Ramos (cell line): ENCODE results near the gene OR7E24.
"Not testable (repeated sequence)": the region's sequence is repeated elsewhere in the genome, so short reads cannot be mapped to it uniquely, and the experiment has no call there.

Experiments
- in situ Hi-C: fragments of 300-500 bp; cut with MboI; formaldehyde crosslinking; loops from one replicate; pipeline ENCODE4 v1.14.3; 2022; ENCODE audit warnings: low sequenced_read_pairs; ENCODE audit not compliant: unreplicated experiment

OR7E24 gene

DNA sequence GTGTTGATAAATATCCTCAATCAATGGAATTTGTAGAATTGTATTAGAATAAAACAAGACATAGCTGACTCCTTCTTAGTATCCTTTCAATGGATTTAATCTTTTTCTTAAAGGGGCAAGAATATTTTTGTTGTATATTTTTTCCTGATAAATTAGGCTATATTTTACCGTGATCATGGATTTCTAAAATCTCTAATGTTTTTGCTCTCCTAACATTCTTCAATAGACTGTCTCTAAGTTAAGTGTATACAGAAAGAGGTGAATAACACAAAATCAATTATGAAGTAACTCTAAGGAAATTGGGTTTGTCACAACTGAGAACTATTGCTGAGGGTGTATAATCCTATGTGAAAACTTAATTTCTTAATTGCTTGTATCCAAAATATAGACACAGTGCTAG, at the start of gene OR7E24:
Gene OR7E24, plus strand, starts transcription at position 301 of the 400 bp plus-strand sequence. CDS start 114 bp downstream, outside the sequence.
- in situ Hi-C loops, result no loop called here

DNA sequence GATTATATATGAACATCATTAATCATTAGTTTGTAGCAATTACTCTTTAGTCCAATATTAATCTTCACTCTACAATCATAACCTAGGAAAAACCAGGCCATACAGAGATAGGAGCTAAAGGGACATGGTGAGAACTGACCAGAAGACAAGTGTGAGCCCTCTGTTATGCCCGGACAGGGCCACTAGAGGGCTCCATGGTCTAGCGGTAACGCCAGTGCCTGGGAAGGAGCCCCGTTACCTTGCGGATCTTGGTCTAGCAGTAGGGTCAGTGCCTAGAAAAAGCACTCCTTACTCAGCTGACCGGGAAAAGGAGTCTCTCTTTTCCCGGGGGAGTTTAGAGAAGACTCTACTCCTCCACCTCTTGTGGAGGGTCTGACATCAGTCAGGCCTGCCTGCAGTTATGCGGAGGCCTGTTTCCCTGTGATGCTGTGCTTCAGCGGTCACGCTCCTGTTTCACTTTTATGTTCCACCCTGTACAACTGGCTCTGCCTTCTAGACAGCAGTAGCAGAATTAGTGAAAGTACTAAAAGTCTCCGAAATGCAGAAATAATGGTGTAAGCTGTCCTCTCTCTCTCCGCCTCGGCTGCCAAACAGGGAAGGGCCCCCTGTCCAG, 45.1 kb upstream of the OR7E24 start:
- in situ Hi-C loops, result no loop called here

DNA sequence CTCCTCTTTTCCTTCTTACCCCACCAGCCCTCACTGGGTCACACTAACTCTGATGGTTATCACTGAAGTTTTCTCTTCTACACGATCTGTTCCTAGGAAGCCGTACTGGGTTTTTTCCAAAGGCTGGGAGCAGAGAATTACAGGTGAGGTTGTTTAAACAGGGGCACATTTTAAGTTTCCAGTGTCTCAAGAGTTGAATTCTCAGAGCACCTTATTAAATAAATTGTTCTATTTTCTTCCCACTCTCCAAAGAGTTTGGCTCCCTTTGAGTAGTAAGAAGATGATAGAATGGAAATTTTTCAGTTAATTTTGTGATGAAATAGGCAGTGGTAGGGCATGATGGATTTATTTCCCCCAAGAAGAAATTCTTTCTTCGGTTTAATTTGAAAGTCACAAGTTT, 31.2 kb upstream of the OR7E24 start, which contains the start of gene OR7D4:
Gene OR7D4, minus strand, starts transcription at position 101 of the 400 bp plus-strand sequence. CDS start 4,752 bp downstream, outside the sequence.
- in situ Hi-C loops, result no loop called here

DNA sequence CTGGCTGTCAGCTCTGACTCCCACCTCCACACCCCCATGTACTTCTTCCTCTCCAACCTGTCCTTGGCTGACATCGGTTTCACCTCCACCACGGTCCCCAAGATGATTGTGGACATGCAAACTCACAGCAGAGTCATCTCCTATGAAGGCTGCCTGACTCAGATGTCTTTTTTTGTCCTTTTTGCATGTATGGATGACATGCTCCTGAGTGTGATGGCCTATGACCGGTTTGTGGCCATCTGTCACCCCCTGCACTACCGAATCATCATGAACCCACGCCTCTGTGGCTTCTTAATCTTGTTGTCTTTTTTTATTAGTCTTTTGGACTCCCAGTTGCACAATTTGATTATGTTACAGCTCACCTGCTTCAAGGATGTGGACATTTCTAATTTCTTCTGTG, 506 bp downstream of the OR7E24 start:
- in situ Hi-C loops, result no loop called here

DNA sequence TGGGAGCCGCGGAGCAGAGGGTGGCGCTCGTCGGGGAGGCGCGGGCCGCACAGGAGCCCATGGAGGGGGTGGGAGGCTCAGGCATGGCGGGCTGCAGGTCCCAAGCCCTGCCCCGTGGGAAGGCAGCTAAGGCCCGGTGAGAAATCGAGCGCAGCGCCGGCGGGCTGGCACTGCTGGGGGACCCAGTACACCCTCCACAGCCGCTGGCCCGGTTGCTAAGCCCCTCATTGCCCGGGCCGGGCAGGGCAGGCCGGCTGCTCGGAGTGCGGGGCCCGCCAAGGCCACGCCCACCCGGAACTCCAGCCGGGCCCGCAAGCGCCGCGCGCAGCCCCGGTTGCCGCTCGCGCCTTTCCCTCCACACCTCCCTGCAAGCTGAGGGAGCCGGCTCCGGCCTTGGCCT, 32.8 kb downstream of the OR7E24 start:
- in situ Hi-C loops, result not testable (repeated sequence)

DNA sequence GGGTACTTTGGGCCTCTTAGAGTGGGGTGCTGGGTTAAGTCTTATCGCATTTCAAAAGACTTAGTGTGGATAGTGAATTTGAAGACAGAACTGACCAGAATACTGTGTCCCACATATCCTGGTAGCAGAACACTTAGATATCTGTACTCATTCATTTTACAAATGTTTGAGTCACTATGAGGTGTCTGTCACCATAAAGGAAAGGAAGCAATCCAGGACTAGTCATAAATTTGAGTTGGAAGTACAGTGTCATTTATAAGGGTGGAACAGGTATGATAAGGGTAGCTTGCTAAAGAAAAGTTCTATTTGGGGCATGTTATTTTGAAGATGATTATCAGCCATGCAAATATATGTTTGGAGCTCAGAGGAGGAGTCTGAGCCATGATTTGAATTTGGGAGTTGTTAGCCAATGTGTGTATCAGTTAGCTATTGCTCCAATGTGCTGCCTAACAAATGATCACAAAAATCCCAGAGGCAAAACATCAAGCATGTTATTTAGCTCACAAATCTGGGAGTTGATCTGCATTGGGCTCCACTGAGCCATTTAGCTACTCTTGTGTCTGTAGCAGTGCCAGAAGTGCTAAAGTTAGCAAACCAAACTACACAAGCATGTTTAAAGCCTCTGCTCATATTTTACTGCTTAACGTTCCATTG, 38.6 kb downstream of the OR7E24 start:
- in situ Hi-C loops, result no loop called here

DNA sequence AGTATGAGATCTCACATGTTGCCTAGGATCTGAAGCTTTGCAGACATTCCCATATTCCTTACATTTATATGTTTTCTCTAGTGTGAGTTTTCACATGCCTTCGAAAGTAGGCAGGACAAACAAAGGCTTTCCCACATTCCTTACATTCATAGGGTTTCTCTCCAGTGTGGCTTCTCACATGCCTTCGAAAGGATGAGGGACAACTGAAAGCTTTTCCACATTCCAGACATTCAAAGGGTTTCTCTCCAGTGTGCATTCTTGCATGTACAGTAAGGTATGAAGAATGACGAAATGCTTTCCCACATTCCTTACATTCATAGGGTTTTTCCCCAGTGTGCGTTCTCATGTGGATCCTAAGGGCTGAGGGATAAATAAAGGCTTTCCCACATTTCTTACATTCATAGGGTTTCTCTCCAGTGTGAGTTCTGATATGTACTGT, 44.7 kb downstream of the OR7E24 start:
- in situ Hi-C loops, result no loop called here

DNA sequence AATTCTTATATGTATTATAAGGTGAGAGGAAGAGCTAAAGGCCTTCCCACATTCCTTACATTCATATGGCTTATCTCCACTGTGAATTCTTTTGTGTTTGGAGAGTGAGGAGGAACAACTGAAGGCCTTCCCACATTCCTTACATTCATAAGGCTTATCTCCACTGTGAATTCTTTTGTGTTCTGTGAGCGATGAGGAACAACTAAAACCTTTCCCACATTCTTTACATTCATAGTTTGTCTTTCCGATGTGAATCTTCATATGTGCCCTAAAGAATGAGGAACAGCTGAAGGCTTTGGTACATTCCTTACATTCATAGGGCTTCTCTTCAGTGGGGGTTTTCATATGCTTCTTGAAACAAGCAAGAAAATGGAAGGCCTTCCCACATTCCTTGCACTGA, 45.6 kb downstream of the OR7E24 start:
- in situ Hi-C loops, result no loop called here
